ENCODE results near the gene PSMG2.
A peak's percentile ranks its signal among the peaks of the same experiment; 100 is the strongest.

The PSMG2 gene

DNA sequence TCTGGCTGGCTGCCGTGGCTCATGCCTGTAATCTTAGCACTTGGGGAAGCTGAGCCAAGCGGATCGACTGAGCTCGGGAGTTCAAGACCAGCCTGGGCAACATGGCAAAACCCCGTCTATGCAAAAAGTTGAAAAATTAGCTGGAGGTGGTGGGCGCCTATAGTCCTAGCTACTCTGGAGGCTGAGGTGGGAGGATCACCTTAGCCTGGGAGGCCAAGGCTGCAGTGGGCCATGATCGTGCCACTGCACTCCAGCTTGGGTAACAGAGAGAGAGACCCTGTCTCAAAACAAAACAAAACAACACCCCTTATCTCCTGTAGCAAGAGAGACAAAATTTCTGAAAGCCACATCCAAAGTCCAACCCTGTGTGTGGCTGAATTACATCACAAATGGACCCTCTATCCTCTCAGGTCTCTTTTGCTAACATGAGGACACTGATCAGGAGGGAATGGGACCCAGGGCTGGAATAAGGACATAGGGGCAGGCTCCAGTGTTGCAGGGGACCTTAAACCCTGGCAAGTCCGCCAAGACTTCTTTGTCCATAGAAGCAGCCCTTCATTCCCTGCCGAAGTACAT, 64.8 kb downstream of the PSMG2 start:
- DNase-seq = no peak

- DNase-seq = no peak
Measured at GRCh38 chr18:12768625-12769024, 65.8 kb downstream of the PSMG2 start.

DNA sequence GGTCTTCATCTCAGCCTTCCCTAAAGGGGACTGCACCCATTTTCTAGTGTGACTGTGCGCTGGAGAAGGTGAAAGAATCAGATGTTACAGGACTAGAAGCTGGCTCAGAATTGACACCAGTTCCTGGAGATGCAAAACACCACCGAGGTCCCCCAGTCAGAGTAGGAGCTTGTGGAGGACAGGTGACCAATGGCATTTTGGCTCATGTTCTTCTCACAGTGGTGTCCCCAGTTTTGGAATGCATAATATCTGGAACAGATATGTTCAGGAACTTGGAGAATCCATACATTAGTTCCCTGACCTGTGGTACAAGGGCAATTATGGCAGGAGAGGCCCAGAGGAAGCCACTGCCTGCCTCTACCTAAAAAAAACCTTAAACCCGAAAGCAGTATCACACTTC, 66.3 kb downstream of the PSMG2 start:
- no peak for DNase-seq

DNA sequence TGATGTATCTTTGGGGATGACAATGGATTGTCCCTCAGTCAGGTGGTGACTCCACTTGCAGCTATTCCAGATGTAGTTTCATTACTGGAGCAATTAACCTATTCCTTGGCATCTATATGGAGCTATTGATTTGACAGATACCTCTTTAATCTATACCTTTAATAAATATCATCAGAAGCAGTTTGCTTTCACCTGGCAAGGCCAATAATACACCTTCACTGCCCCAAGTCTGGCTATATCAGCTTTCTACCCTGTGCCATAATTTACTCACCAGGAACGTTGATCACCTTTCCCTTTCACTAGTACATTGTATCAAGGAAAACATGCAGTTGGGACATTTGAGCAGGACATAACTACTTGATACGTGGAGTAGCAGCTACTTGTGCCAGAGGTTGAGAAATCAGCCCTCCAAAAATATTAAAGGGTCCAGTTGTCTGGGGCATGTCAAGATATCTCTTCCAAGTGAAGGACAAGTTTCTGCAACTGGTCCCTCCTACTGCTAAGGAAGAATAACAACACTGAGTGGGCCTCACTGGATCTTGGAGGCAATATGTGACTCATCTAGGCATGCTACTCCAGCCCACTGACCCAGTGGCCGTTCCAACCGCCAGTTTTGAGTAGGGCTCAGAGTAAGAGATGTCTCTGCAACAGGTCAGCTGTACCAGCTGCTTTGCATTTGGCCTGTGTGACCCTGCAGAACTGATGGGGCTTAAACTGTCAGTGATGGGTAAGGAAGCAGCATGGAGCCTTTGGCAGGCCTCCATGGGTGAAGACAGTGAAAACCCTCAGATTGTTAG, 67.0 kb downstream of the PSMG2 start:
- no peak for DNase-seq

DNA sequence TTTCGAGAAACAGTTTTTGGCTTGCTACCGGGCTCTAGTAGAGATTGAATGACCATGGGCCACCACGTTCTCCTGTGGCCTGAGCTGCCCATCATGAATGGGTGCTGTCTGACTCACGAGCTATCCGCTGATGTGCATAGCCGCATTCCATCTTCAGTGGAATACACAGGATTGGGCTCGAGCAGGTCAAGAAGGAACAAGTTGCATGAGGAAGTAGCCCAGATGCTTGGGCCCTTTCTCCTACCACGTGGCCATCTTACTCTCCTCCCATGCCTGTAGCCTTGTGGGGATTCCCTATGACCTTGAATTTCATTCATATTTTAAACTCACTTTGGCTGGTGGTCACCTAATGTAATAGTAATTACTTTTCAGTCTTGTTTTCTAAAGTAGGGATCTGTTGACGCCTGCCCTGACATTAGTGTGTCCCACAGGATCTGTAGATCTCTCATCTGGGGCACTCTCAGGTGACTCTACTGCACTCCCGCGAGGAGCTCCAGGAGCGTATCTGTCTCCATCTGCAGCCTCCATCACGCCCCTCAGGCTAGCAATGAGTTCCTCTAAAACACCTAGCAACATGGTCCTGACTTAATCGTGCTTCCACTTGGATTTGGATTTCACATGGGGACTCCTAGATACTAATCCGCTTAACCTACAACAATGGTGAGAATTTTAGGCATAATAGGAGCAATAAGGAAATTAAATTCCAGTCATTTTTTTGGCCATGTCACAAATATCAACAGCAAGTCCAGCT, 67.8 kb downstream of the PSMG2 start:
- DNase-seq = no peak

DNA sequence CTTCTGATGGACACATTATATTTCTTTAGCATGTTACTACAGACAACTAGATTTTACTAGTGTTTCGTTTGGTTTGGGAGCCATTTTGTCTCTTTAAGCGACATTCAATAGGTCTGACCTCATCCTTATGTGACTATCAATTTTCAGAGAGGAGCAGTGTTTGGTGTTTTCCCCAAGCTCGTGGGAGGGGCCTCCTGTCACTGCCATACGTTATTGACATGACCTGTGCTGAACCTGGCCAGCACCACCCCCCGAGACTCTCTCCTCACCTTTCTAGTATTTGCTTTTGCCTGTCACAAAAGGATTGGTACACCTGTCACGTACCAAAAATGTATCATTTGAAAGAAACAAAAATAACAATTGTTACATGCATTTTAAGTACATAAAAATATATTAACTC, 69.3 kb downstream of the PSMG2 start:
- DNase-seq = no peak

DNA sequence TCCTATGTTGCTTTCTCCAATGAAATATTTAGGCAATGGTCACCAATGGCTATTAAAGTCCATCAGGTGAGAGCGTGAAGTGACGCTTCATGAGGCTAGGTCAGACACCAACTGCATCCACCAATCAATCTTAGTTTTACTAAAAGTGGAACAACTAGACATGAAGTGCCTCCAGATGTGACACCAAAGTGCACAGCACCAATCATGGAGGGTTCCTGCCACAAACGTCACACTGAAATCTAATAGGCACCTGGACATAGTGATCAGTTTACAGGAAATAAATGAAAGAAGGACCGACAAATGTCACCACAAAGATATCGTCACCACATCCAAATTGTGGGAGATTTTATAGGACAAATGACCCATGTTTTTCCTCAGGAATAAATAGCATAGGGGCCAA, 70.5 kb downstream of the PSMG2 start:
- DNase-seq = no peak

DNA sequence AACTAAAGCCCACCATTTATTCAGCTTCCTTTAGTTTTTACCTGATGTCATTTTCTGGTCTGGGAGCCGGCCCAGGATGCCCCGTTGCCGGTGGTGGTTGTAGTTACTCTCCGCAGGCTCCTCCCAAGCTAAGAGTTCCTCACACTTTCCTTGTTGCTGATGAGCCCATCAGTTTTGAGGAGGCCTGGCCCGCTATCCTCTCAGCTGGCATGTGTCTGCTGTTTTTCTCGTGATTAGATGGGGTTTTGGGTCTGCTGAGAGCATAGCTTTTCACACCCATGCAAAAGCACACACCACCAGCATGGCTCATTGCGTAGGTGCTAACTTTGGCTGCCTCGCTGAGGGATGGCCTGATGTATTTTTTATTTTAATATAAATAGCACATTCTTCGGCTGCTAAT, 72.1 kb downstream of the PSMG2 start:
- DNase-seq = peak; percentile 29
